ENCODE data around the gene IL1RAPL2. TPM values are rescaled to one million over a fixed set of nuclear protein-coding genes. Genes with fewer than 3 reads are reported as not detected.

IL1RAPL2 gene
- total RNA-seq, 1 donor from 2014 or later = not detected

GRCh38 chrX:104564335-104564734, 1.7 kb upstream of the IL1RAPL2 start:
- ATAC-seq (ENCODE audit: low read depth) = no peak
- no peaks in the 10 kb centered on the region for H3K4me1 Mint-ChIP-seq
- intact Hi-C loops (cut with micrococcal nuclease) = no loop called here
- no peak overlapping the region for H3K27ac Mint-ChIP-seq
- H3K4me3 Mint-ChIP-seq = no peak overlapping the region
- no peak for DNase-seq
- ChIA-PET CTCF (no interaction called here), POLR2A (no interaction called here)
- peaks cover 24% of the 10 kb centered on the region for H3K27me3 Mint-ChIP-seq
- no peaks in the 10 kb centered on the region for H3K36me3 Mint-ChIP-seq (ENCODE audit: low read depth)
- H3K9me3 Mint-ChIP-seq = peaks cover 1% of the 10 kb centered on the region
- no peak for TF ChIP-seq CTCF (IDR thresholded peaks at IDR 0.05)

GRCh38 chrX:104564921-104565703, 887 bp upstream of the IL1RAPL2 start:
- H3K4me1 Mint-ChIP-seq = no peaks in the 10 kb centered on the region
- ATAC-seq (ENCODE audit: low read depth) = no peak
- DNase-seq = no peak
- peaks cover 27% of the 10 kb centered on the region for H3K27me3 Mint-ChIP-seq
- intact Hi-C loops (cut with micrococcal nuclease) = no loop called here
- H3K27ac Mint-ChIP-seq = no peak overlapping the region
- H3K9me3 Mint-ChIP-seq = peaks cover 1% of the 10 kb centered on the region
- H3K4me3 Mint-ChIP-seq = no peak overlapping the region
- no peak for TF ChIP-seq CTCF (IDR thresholded peaks at IDR 0.05)
- POLR2A ChIA-PET = no interaction called here
- H3K36me3 Mint-ChIP-seq (ENCODE audit: low read depth) = no peaks in the 10 kb centered on the region
- CTCF ChIA-PET = interaction anchor here (1.2 kb wide), 1 partner anchor 9 kb away, joined by 3 read pairs; no protein-coding TSS in a partner anchor

- no peak overlapping the region for H3K4me3 Mint-ChIP-seq
- H3K36me3 Mint-ChIP-seq (ENCODE audit: low read depth) = no peaks in the 10 kb centered on the region
- intact Hi-C loops (cut with micrococcal nuclease) = no loop called here
- no peaks in the 10 kb centered on the region for H3K9me3 Mint-ChIP-seq
- CTCF ChIA-PET = interaction anchor here (1.2 kb wide), 1 partner anchor 8 kb away, joined by 3 read pairs; no protein-coding TSS in a partner anchor
- ATAC-seq (ENCODE audit: low read depth) (no peak), DNase-seq (no peak)
- POLR2A ChIA-PET = no interaction called here
- H3K27ac Mint-ChIP-seq = no peak overlapping the region
- peaks cover 27% of the 10 kb centered on the region for H3K27me3 Mint-ChIP-seq
- H3K4me1 Mint-ChIP-seq = no peaks in the 10 kb centered on the region
- no peak for TF ChIP-seq CTCF (IDR thresholded peaks at IDR 0.05)
These were observed 892 bp downstream of the IL1RAPL2 start for GRCh38 chrX:104566681-104567501.

GRCh38 chrX:104567506-104567905, 1.5 kb downstream of the IL1RAPL2 start:
- H3K4me3 Mint-ChIP-seq = no peak overlapping the region
- no peaks in the 10 kb centered on the region for H3K4me1 Mint-ChIP-seq
- ATAC-seq (ENCODE audit: low read depth) (no peak), DNase-seq (no peak)
- CTCF ChIA-PET = no interaction called here
- peaks cover 27% of the 10 kb centered on the region for H3K27me3 Mint-ChIP-seq
- POLR2A ChIA-PET = no interaction called here
- intact Hi-C loops (cut with micrococcal nuclease) = no loop called here
- no peak overlapping the region for H3K27ac Mint-ChIP-seq
- TF ChIP-seq CTCF (IDR thresholded peaks at IDR 0.05) = no peak
- no peaks in the 10 kb centered on the region for H3K9me3 Mint-ChIP-seq
- no peaks in the 10 kb centered on the region for H3K36me3 Mint-ChIP-seq (ENCODE audit: low read depth)

- no peak for ATAC-seq (ENCODE audit: low read depth)
- Mint-ChIP-seq H3K27ac (no peak overlapping the region), H3K36me3 (ENCODE audit: low read depth) (no peaks in the 10 kb centered on the region), H3K27me3 (peaks cover 26% of the 10 kb centered on the region), H3K4me1 (no peaks in the 10 kb centered on the region), H3K4me3 (no peak overlapping the region), H3K9me3 (no peaks in the 10 kb centered on the region)
- ChIA-PET POLR2A (no interaction called here), CTCF (no interaction called here)
- no peak for DNase-seq
- no peak for TF ChIP-seq CTCF (IDR thresholded peaks at IDR 0.05)
- intact Hi-C loops (cut with micrococcal nuclease) = no loop called here
These were observed 2.4 kb downstream of the IL1RAPL2 start for GRCh38 chrX:104568304-104568915.

Data from activated B cell treated with CpG ODN at 0.5 μM for 24 hours (primary cell).